ENCODE measurements around the gene BEND3. TPM values are rescaled to one million over a fixed set of nuclear protein-coding genes. Genes with fewer than 3 reads are reported as not detected.

BEND3 gene
- total RNA-seq, 2 experiments from 2014 or later, result 5.8 to 6.3 TPM

GRCh38 chr6:107132330-107132954, 17.1 kb upstream of the BEND3 start:
- Mint-ChIP-seq H3K27me3 (no peaks in the 10 kb centered on the region), H3K4me3 (no peak overlapping the region), H3K9me3 (no peaks in the 10 kb centered on the region), H3K4me1 (ENCODE audit: low read depth) (no peaks in the 10 kb centered on the region), H3K27ac (no peak overlapping the region), H3K36me3 (ENCODE audit: low read depth) (no peaks in the 10 kb centered on the region)
- TF ChIP-seq, protein P1, sequence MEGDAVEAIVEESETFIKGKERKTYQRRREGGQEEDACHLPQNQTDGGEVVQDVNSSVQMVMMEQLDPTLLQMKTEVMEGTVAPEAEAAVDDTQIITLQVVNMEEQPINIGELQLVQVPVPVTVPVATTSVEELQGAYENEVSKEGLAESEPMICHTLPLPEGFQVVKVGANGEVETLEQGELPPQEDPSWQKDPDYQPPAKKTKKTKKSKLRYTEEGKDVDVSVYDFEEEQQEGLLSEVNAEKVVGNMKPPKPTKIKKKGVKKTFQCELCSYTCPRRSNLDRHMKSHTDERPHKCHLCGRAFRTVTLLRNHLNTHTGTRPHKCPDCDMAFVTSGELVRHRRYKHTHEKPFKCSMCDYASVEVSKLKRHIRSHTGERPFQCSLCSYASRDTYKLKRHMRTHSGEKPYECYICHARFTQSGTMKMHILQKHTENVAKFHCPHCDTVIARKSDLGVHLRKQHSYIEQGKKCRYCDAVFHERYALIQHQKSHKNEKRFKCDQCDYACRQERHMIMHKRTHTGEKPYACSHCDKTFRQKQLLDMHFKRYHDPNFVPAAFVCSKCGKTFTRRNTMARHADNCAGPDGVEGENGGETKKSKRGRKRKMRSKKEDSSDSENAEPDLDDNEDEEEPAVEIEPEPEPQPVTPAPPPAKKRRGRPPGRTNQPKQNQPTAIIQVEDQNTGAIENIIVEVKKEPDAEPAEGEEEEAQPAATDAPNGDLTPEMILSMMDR (IDR thresholded peaks at IDR 0.05), result peak; percentile 65
- intact Hi-C loops (cut with micrococcal nuclease), result no loop called here
- ChIA-PET POLR2A (no interaction called here), CTCF (interaction anchor here (0.7 to 1.2 kb wide), 2 partner anchors 79 to 542 kb away, joined by 3 read pairs; no protein-coding TSS in a partner anchor)
- DNase-seq (peak; percentile 66), ATAC-seq (no peak)

- no peaks in the 10 kb centered on the region for H3K4me1 Mint-ChIP-seq (ENCODE audit: low read depth)
- no peaks in the 10 kb centered on the region for H3K36me3 Mint-ChIP-seq (ENCODE audit: low read depth)
- ATAC-seq (no peak), DNase-seq (no peak)
- no peaks in the 10 kb centered on the region for H3K27me3 Mint-ChIP-seq
- intact Hi-C loops (cut with micrococcal nuclease), result no loop called here
- H3K9me3 Mint-ChIP-seq, result no peaks in the 10 kb centered on the region
- ChIA-PET POLR2A (no interaction called here), CTCF (no interaction called here)
- H3K4me3 Mint-ChIP-seq, result no peak overlapping the region
- TF ChIP-seq, protein P1 (IDR thresholded peaks at IDR 0.05), result no peak
- no peak overlapping the region for H3K27ac Mint-ChIP-seq
Observed at GRCh38 chr6:107129370-107129925, 14.1 kb upstream of the BEND3 start.

GRCh38 chr6:107128577-107128976, 13.3 kb upstream of the BEND3 start:
- H3K27me3 Mint-ChIP-seq, result no peaks in the 10 kb centered on the region
- DNase-seq (no peak), ATAC-seq (no peak)
- no peak overlapping the region for H3K4me3 Mint-ChIP-seq
- H3K36me3 Mint-ChIP-seq (ENCODE audit: low read depth), result no peaks in the 10 kb centered on the region
- TF ChIP-seq, protein P1 (IDR thresholded peaks at IDR 0.05), result no peak
- no peaks in the 10 kb centered on the region for H3K9me3 Mint-ChIP-seq
- intact Hi-C loops (cut with micrococcal nuclease), result no loop called here
- no peak overlapping the region for H3K27ac Mint-ChIP-seq
- CTCF ChIA-PET, result no interaction called here
- POLR2A ChIA-PET, result no interaction called here
- H3K4me1 Mint-ChIP-seq (ENCODE audit: low read depth), result no peaks in the 10 kb centered on the region

- H3K4me3 Mint-ChIP-seq, result no peak overlapping the region
- H3K9me3 Mint-ChIP-seq, result no peaks in the 10 kb centered on the region
- H3K27ac Mint-ChIP-seq, result no peak overlapping the region
- TF ChIP-seq, protein P1 (IDR thresholded peaks at IDR 0.05), result no peak
- ChIA-PET CTCF (no interaction called here), POLR2A (no interaction called here)
- no peaks in the 10 kb centered on the region for H3K36me3 Mint-ChIP-seq (ENCODE audit: low read depth)
- H3K4me1 Mint-ChIP-seq (ENCODE audit: low read depth), result no peaks in the 10 kb centered on the region
- intact Hi-C loops (cut with micrococcal nuclease), result no loop called here
- ATAC-seq, result no peak
- no peaks in the 10 kb centered on the region for H3K27me3 Mint-ChIP-seq
- no peak for DNase-seq
Observed at GRCh38 chr6:107128175-107128574, 12.9 kb upstream of the BEND3 start.

- ATAC-seq (no peak), DNase-seq (no peak)
- ChIA-PET CTCF (interaction anchor here (1.1 kb wide), 1 partner anchor 529 kb away, joined by 3 read pairs; no protein-coding TSS in a partner anchor), POLR2A (no interaction called here)
- intact Hi-C loops (cut with micrococcal nuclease), result no loop called here
- no peaks in the 10 kb centered on the region for H3K9me3 Mint-ChIP-seq
- no peaks in the 10 kb centered on the region for H3K36me3 Mint-ChIP-seq (ENCODE audit: low read depth)
- H3K4me1 Mint-ChIP-seq (ENCODE audit: low read depth), result no peaks in the 10 kb centered on the region
- TF ChIP-seq, protein P1 (IDR thresholded peaks at IDR 0.05), result no peak
- no peaks in the 10 kb centered on the region for H3K27me3 Mint-ChIP-seq
- H3K27ac Mint-ChIP-seq, result no peak overlapping the region
- no peak overlapping the region for H3K4me3 Mint-ChIP-seq
Observed at GRCh38 chr6:107125771-107126170, 10.5 kb upstream of the BEND3 start.

Measured in activated CD8-positive, alpha-beta T cell treated with anti-CD3 and anti-CD28 coated beads for 36 hours (primary cell).